IPS-18a (cell line): ENCODE measurements around the gene SLF1.

Experiments used
- H3K27ac ChIP-seq: one replicate; pipeline ENCODE4 v1.5.1; 2013; ENCODE audit warnings: low read length
- H3K27me3 ChIP-seq: one replicate; pipeline ENCODE4 v1.6.1; 2013; ENCODE audit warnings: mild to moderate bottlenecking, low read length; ENCODE audit not compliant: control insufficient read depth, insufficient read depth
- H3K36me3 ChIP-seq: one replicate; pipeline ENCODE4 v1.6.1; 2013; ENCODE audit warnings: low read depth, low read length; ENCODE audit not compliant: control insufficient read depth
- H3K4me1 ChIP-seq: one replicate; pipeline ENCODE4 v1.6.1; 2013; ENCODE audit warnings: low read depth, low read length; ENCODE audit not compliant: control insufficient read depth
- H3K4me3 ChIP-seq: one replicate; pipeline ENCODE4 v1.5.1; 2013; ENCODE audit warnings: low read length
- H3K9ac ChIP-seq: one replicate; pipeline ENCODE4 v1.6.1; 2013; ENCODE audit warnings: mild to moderate bottlenecking, low read length, moderate library complexity
- H3K9me3 ChIP-seq: one replicate; pipeline ENCODE4 v1.6.1; 2013; ENCODE audit warnings: low read depth, low read length; ENCODE audit not compliant: control insufficient read depth

Gene SLF1

DNA sequence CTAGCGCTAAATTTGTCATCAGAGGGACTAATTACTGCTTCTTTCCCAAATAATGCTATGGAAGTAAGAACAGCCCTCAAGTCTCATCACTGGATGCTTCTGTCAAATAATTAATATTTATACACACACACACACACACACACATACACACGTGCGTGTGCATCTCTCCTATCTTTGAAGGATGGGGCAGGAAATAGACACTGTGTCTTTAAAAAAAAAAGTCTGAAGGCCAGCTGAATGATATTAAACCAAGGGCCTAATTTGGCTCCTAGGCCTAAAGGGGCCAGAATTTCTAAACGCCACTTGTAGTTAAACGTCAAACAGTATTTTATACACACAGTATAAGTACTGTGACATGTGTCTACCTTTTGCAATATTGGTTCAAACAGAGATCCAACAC is 3.3 kb downstream of the SLF1 start:
- Histone ChIP-seq H3K27ac (no peak overlapping the region), H3K9ac (no peak overlapping the region), H3K9me3 (no peaks in the 10 kb centered on the region)

DNA sequence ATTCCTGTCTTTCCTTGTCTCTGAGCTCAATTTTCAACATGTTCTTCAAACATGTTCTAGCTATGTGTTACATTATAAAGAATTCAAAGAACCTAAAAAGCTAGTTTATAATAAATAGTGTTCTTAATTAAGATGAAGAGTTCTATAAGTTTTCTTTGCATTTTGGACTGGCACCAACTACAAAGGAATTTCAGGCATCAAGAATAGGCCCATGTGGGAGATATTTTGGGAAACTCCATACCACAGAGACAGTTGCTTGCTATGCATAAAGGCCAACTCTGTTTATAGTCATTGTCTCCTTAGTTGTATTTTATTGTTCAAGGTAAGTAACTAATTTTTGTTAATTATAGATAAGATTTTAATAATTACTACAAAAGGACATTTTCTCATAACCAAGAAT is 4.5 kb downstream of the SLF1 start:
- Histone ChIP-seq H3K27ac (no peak overlapping the region), H3K36me3 (no peaks in the 10 kb centered on the region), H3K4me1 (peaks cover 4% of the 10 kb centered on the region), H3K27me3 (no peaks in the 10 kb centered on the region), H3K9ac (no peak overlapping the region), H3K4me3 (no peak overlapping the region), H3K9me3 (no peaks in the 10 kb centered on the region)

More for the DNA sequence above, 3.3 kb downstream of the SLF1 start:
- Histone ChIP-seq H3K36me3 (no peaks in the 10 kb centered on the region), H3K4me1 (peaks cover 10% of the 10 kb centered on the region), H3K4me3 (no peak overlapping the region), H3K27me3 (no peaks in the 10 kb centered on the region)

DNA sequence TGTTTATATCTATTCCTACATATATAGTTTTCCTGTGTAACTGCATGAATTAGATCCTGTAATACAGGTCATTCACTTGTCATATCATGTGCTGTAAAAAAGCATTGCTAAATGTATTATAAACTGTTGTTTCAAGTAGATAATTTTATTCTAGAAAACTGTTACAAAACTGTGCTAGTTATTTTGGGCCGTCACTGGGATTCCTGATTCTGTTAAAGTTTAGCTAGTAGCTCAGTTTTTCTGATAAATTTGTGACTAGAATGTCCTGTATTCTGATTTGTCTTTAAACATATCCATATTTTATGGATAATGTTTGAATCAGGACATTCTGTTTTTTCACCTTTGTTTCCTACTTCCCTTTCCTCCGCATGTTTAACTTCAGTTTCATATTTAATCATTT is 5.4 kb downstream of the SLF1 start:
- H3K4me1 ChIP-seq = peaks cover 4% of the 10 kb centered on the region
- no peak overlapping the region for H3K4me3 ChIP-seq
- H3K27ac ChIP-seq = no peak overlapping the region
- H3K27me3 ChIP-seq = no peaks in the 10 kb centered on the region
- no peak overlapping the region for H3K9ac ChIP-seq
- no peaks in the 10 kb centered on the region for H3K9me3 ChIP-seq
- peaks cover 3% of the 10 kb centered on the region for H3K36me3 ChIP-seq

DNA sequence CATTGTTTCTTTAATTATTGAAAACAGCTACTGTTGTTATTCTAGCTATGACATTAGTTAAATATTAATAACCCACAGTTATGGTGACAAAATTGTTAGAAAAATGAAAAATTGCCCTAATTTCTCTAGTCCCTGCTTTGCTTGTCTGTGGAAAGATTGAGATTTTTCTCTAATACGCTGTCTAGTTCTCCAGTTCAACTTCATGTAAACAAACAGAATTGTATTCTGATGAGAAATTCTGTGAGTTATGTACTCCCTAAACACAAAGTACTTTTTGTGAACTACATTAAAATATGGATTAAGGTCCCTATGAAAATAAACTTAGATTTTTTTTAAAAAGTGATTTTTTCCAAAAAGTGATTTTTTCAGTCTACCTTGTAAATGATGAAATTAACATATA is 8.7 kb downstream of the SLF1 start:
- Histone ChIP-seq H3K4me1 (no peaks in the 10 kb centered on the region), H3K27ac (no peak overlapping the region), H3K27me3 (no peaks in the 10 kb centered on the region), H3K9me3 (no peaks in the 10 kb centered on the region), H3K4me3 (no peak overlapping the region), H3K36me3 (peaks cover 26% of the 10 kb centered on the region), H3K9ac (no peak overlapping the region)

DNA sequence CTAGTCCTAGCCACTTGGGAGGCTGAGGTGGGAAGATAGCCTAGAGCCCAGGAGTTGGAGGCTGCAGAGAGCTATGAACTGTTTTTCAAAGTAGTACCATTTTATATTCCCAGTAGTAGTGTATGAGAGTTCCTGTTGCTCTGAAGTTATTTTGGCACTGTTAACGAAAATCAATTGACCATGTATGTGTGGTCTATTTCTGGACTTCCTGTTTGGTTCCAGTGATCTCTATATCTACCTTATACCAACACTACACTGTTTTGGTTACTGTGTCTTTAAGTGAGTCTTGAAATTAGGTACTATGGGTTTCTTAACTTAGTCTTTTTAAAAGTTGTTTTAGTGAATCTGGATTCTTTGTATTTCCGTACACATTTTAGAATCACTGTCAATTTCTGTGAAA is 13.6 kb downstream of the SLF1 start:
- H3K27ac ChIP-seq = no peak overlapping the region
- H3K9me3 ChIP-seq = no peaks in the 10 kb centered on the region
- peaks cover 26% of the 10 kb centered on the region for H3K36me3 ChIP-seq
- no peaks in the 10 kb centered on the region for H3K27me3 ChIP-seq
- H3K4me3 ChIP-seq = no peak overlapping the region
- no peaks in the 10 kb centered on the region for H3K4me1 ChIP-seq
- no peak overlapping the region for H3K9ac ChIP-seq

DNA sequence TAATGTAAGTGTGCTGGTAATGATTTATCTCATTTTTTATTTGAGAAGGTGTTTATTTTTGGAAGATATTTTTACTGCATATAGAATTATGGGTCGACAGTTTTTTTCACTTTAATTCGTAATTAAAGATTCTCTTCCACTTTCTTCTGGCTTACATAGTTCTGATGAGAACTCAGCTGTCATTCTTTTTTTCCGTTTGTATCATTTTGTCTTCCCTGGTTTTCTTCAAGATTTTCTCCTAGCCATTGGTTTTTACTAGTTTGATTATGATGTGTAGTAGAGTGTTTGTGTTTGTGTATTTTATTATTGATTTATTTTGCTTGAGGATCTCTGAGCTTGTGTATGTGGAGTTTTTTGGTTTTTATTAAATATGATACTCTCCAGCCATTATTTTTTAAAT is 21.7 kb downstream of the SLF1 start:
- Histone ChIP-seq H3K9me3 (no peaks in the 10 kb centered on the region), H3K36me3 (no peaks in the 10 kb centered on the region), H3K4me1 (no peaks in the 10 kb centered on the region), H3K4me3 (no peak overlapping the region), H3K9ac (no peak overlapping the region), H3K27ac (no peak overlapping the region), H3K27me3 (no peaks in the 10 kb centered on the region)

DNA sequence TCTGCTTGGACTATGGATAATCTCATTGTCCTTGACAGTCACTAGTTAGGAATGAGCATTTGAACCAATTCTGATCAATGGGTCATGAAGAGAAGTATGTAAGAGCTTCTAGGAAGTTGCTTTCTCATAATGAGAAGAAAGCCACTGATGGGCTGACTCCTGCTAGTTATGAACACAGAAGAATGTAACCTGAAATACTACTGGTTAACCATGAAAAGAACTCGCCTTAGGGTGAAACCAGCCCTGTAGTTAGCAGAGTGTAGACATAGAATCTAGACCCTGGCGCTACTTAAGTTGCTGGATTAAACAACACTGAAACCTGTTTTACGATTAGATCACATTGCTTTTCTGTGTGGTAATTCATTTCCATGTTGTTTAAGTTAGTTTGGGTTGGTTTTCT is 26.6 kb downstream of the SLF1 start:
- Histone ChIP-seq H3K27me3 (no peaks in the 10 kb centered on the region), H3K4me3 (no peak overlapping the region), H3K36me3 (peaks cover 4% of the 10 kb centered on the region), H3K9me3 (no peaks in the 10 kb centered on the region), H3K9ac (no peak overlapping the region), H3K27ac (no peak overlapping the region), H3K4me1 (no peaks in the 10 kb centered on the region)

DNA sequence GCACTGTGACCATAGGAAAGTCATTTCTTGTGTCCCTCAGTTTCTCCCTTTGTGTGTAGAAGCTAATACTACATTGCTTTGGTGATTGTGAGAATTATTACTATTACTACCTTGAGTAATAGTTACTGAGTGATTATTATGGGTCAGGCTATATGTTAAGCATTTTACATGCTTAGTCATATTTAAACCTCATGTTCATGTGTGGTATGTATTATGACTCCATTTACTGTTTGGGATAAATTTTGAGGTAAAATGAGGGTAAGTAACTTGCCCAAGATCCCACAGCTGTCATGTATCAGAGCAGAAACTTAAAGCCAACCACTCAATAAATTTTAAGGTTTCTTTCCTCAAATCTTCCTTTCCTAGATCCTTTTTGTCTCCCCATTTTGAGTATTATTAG is 28.3 kb downstream of the SLF1 start:
- Histone ChIP-seq H3K36me3 (peaks cover 4% of the 10 kb centered on the region), H3K4me1 (no peaks in the 10 kb centered on the region), H3K27ac (no peak overlapping the region), H3K27me3 (no peaks in the 10 kb centered on the region), H3K4me3 (no peak overlapping the region), H3K9me3 (no peaks in the 10 kb centered on the region), H3K9ac (no peak overlapping the region)

DNA sequence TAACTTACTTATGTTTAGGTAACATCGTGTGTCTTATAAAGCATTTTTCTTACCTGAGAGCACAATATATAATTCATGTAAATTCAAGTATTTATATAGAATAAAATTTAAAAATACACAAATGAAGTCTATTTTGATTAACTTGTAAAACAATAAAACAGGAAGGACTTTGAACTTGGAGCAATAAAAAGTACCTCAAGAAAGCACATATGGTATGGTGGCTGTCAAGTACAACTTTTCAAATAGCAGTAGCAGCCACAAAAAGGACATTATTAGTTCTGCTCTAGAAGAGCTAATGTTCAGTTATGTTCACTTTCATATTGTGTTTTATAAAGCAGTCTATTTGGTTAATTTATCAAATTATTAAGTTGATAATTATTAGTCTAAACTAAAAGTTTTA is 31.4 kb downstream of the SLF1 start:
- no peaks in the 10 kb centered on the region for H3K4me1 ChIP-seq
- no peak overlapping the region for H3K9ac ChIP-seq
- H3K9me3 ChIP-seq = no peaks in the 10 kb centered on the region
- no peaks in the 10 kb centered on the region for H3K27me3 ChIP-seq
- H3K27ac ChIP-seq = no peak overlapping the region
- no peak overlapping the region for H3K4me3 ChIP-seq
- H3K36me3 ChIP-seq = peaks cover 4% of the 10 kb centered on the region

DNA sequence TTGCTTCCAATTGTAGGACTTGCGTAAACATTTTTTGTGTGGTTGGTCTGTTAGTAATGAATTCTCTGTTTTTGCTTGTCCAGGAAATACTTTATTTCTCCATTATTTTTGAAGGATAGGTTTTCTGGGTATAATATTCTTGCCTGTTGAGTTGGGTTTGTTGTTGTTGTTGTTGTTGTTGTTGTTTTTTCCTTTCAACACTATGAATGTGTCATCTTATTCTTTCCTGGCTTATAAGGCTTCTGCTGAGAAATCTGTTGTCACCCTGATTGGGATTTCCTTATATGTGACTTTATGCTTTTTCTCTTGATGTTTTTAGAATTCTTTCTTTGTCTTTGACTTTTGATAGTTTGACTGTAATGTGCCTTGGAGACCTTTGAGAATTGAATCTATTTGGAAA is 39.8 kb downstream of the SLF1 start:
- Histone ChIP-seq H3K9me3 (peaks cover 10% of the 10 kb centered on the region), H3K9ac (no peak overlapping the region), H3K4me3 (no peak overlapping the region), H3K27ac (no peak overlapping the region), H3K36me3 (peaks cover 17% of the 10 kb centered on the region), H3K4me1 (no peaks in the 10 kb centered on the region), H3K27me3 (no peaks in the 10 kb centered on the region)

DNA sequence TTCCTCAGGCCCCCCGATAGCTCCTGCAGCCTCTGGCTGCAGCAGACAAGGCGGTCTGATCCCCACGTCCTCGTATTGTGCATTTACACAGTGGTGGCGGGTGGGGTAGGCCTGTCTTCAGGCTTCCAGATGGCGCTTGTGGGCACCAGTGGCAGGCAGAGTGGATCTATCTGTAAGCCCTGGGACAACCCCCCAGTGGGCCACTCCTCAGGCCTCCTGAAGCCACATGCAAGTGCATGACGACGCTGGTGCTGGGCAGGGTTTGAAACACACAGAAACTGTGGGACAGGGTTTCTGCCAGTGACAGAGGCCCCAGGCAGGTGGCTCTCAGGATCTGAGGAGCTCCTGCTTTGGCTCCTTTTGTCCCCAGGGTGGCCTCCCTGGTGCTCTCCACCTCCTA is 42.0 kb downstream of the SLF1 start:
- Histone ChIP-seq H3K27ac (no peak overlapping the region), H3K27me3 (no peaks in the 10 kb centered on the region), H3K4me1 (no peaks in the 10 kb centered on the region), H3K9me3 (peaks cover 10% of the 10 kb centered on the region), H3K4me3 (no peak overlapping the region), H3K36me3 (peaks cover 27% of the 10 kb centered on the region), H3K9ac (no peak overlapping the region)

DNA sequence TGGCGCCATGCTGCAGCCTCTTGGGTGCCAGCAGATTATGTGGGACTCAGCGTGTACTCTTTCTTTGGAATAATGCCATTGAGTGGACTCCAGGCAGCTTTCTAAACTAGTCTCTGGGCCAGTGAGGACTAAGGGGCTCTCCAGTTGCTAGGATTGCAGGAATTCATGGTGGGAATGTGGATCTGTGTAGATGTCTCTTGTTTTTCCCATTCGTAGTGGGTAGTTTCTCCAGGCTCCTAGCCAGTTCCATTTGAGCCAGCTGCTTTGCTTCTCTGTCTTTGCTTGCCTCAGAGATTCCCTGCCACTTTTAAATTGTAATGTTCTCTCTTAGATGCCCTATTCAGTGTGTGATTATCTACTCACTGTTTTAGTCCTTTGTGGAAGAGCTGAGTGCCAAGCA is 42.6 kb downstream of the SLF1 start:
- Histone ChIP-seq H3K9me3 (peaks cover 7% of the 10 kb centered on the region), H3K27me3 (no peaks in the 10 kb centered on the region), H3K36me3 (peaks cover 28% of the 10 kb centered on the region), H3K27ac (no peak overlapping the region), H3K4me1 (no peaks in the 10 kb centered on the region), H3K4me3 (no peak overlapping the region), H3K9ac (no peak overlapping the region)
